Calu3 (cell line): Measurements from ENCODE around the gene ZNF845. TPM values are rescaled to one million over a fixed set of nuclear protein-coding genes. Genes with fewer than 3 reads are reported as not detected.
"Not testable (repeated sequence)": the region's sequence is repeated elsewhere in the genome, so short reads cannot be mapped to it uniquely, and the experiment has no call there.

ENCODE experiments used
- BruUV-seq: library from RNA; stranded (reverse); fragments of 400-500 nt; replicated peaks from 2 replicates; lab custom pipeline; 2021; lab: Mats Ljungman, UMichigan
- CTCF ChIA-PET: fragments of 300-600 bp; sonication (Branson Sonifier 250); formaldehyde crosslinking; loops from one replicate; lab custom pipeline; 2022; ENCODE audit warnings: antibody characterized with exemption; lab: Charles Lee
- DNase-seq: peaks from one replicate; pipeline ENCODE4 v3.0.0; 2022
- H3K27ac Mint-ChIP-seq: one replicate; pipeline ENCODE4 v1.8.0; 2022; ENCODE audit warnings: mixed read lengths; ENCODE audit not compliant: unreplicated experiment
- H3K27me3 Mint-ChIP-seq: one replicate; pipeline ENCODE4 v1.8.0; 2022; ENCODE audit warnings: mixed read lengths; ENCODE audit not compliant: unreplicated experiment
- H3K36me3 Mint-ChIP-seq: one replicate; pipeline ENCODE4 v1.8.0; 2022; ENCODE audit warnings: mild to moderate bottlenecking, moderate library complexity, mixed read lengths; ENCODE audit not compliant: insufficient read depth, unreplicated experiment
- H3K4me1 Mint-ChIP-seq: one replicate; pipeline ENCODE4 v1.8.0; 2022; ENCODE audit warnings: mild to moderate bottlenecking, low read depth, mixed read lengths; ENCODE audit not compliant: unreplicated experiment
- H3K4me3 Mint-ChIP-seq: one replicate; pipeline ENCODE4 v1.8.0; 2022; ENCODE audit warnings: mild to moderate bottlenecking, low read depth, moderate library complexity, mixed read lengths; ENCODE audit not compliant: unreplicated experiment
- H3K9me3 Mint-ChIP-seq: one replicate; pipeline ENCODE4 v1.8.0; 2022; ENCODE audit warnings: low read depth, mixed read lengths; ENCODE audit not compliant: unreplicated experiment
- CTCF ChIP-seq: fragments of 200-600 bp; IDR thresholded peaks from one replicate; pipeline ENCODE4 v1.8.0; 2022; ENCODE audit warnings: antibody characterized with exemption; ENCODE audit not compliant: unreplicated experiment
- intact Hi-C: fragments of 100-400 bp; cut with micrococcal nuclease; formaldehyde crosslinking; loops from one replicate; pipeline ENCODE4 v1.10.0; 2022; ENCODE audit not compliant: unreplicated experiment
- total RNA-seq: library from RNA; stranded (reverse); gene quantifications from 2 replicates; pipeline ENCODE4 v1.2.3, GENCODE V29; 2022

Gene ZNF845
- total RNA-seq, 1 experiment from 2014 or later: 9.4 TPM

- Mint-ChIP-seq H3K9me3 (peaks cover 20% of the 10 kb centered on the region), H3K36me3 (no peaks in the 10 kb centered on the region)
These were observed 38.6 kb upstream of the ZNF845 start for GRCh38 chr19:53294786-53295441.

DNA sequence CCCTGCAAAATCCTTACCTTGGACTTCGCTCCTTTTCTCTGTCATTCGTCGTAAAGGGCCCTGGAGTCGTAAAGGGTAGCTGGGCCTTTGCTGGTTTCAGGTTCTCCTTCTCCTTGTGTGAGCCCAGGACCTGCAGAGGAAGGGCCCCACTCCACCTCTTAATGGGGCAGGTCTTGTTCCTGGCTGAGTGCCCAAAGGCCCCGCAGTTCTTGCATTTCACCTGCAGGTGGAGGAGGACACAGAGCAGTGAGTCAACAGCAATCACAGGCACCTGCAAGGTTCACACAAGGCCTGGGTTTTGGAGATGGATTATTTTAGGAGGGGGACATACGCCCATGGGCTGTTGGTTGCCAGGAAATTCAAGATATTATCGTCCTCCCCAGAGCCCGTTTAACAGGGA lies 32.2 kb upstream of the ZNF845 start:
- H3K27ac Mint-ChIP-seq, H3K27me3 Mint-ChIP-seq, H3K36me3 Mint-ChIP-seq, CTCF ChIA-PET, BruUV-seq, intact Hi-C loops, H3K4me1 Mint-ChIP-seq, DNase-seq, H3K4me3 Mint-ChIP-seq: not testable (repeated sequence)
- peaks cover 13% of the 10 kb centered on the region for H3K9me3 Mint-ChIP-seq

More at GRCh38 chr19:53294786-53295441, 38.6 kb upstream of the ZNF845 start:
- no peak for TF ChIP-seq CTCF
- BruUV-seq: no TSS peak
- no peak for DNase-seq
- Mint-ChIP-seq H3K27me3 (no peaks in the 10 kb centered on the region), H3K4me1 (no peaks in the 10 kb centered on the region), H3K27ac (no peak overlapping the region), H3K4me3 (no peak overlapping the region)
- CTCF ChIA-PET: no interaction called here
- intact Hi-C loops: no loop called here

DNA sequence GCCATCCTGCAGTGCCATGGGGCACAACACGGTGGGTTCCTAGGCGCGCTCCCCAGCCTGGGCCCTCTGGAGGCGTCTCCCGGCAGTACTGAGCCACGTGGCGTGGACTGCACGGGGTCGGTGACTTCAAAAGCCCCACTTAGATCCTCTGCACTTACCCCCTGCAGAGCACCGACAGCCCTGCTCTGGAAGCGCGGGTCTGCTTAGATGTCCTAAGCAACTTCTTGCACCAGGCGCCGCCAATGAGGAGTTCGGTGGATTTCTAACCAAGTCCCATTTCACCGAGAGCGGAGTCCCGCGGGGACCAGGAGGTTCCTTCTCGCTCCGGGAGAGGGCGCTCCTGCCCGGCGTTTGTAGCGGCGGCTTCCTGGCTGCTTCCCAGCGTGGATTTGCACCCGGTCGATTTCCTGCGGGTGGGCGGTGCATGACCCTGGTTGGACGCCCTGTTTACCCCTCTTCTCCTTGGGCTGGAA lies 25.2 kb upstream of the ZNF845 start:
- intact Hi-C loops: no loop called here
- BruUV-seq: no TSS peak
- no peak for DNase-seq
- Mint-ChIP-seq H3K9me3 (peaks cover 19% of the 10 kb centered on the region), H3K27me3 (no peaks in the 10 kb centered on the region), H3K27ac (no peak overlapping the region), H3K4me3 (no peak overlapping the region), H3K36me3 (no peaks in the 10 kb centered on the region), H3K4me1 (no peaks in the 10 kb centered on the region)
- no peak for TF ChIP-seq CTCF
- CTCF ChIA-PET: no interaction called here

DNA sequence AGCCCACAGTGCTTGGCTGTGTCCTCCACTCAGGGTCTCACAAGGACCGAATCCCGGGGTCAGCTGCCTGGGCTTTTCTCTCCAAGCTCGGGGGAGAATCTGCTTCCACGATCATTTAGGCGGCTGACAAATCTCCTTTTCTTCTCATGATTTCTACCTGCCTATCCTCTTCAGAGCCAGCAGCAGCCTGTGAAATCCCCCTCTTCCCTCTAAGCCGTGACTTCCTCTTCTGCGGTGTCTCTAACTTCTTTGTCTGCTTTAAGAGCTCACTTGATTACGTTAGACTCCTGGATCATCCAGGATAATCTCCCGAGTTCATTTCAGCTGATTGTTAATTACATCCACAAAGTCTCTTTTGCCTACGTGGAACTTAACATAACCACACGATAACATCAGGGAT lies 22.5 kb upstream of the ZNF845 start:
- H3K27ac Mint-ChIP-seq: no peak overlapping the region
- no peak overlapping the region for H3K4me3 Mint-ChIP-seq
- intact Hi-C loops: no loop called here
- H3K27me3 Mint-ChIP-seq: no peaks in the 10 kb centered on the region
- peaks cover 19% of the 10 kb centered on the region for H3K9me3 Mint-ChIP-seq
- BruUV-seq: no TSS peak
- H3K4me1 Mint-ChIP-seq: no peaks in the 10 kb centered on the region
- no peaks in the 10 kb centered on the region for H3K36me3 Mint-ChIP-seq
- DNase-seq: no peak
- CTCF ChIA-PET: interaction anchor here (0.6 kb wide), 1 partner anchor 211 kb away, joined by 3 read pairs; no protein-coding TSS in a partner anchor
- TF ChIP-seq CTCF: no peak

- DNase-seq: no peak
- no peak overlapping the region for H3K27ac Mint-ChIP-seq
- no peak overlapping the region for H3K4me3 Mint-ChIP-seq
- no peaks in the 10 kb centered on the region for H3K27me3 Mint-ChIP-seq
- no peak for TF ChIP-seq CTCF
- H3K36me3 Mint-ChIP-seq: no peaks in the 10 kb centered on the region
- H3K9me3 Mint-ChIP-seq: peaks cover 14% of the 10 kb centered on the region
- intact Hi-C loops: no loop called here
- BruUV-seq: no TSS peak
- CTCF ChIA-PET: no interaction called here
- H3K4me1 Mint-ChIP-seq: no peaks in the 10 kb centered on the region
These were observed 21.7 kb upstream of the ZNF845 start for GRCh38 chr19:53311897-53312296.
